Astrocyte (in vitro differentiated cells and primary cell): Measurements from ENCODE around the gene PGF. TPM values are rescaled to one million over a fixed set of nuclear protein-coding genes. Genes with fewer than 3 reads are reported as not detected.

ENCODE experiments used
- DNase-seq: peaks from one replicate; pipeline ENCODE4 v3.0.0-alpha.2; 2010; ENCODE audit warnings: low read depth
- FAIRE-seq: peaks from 2 replicates; lab custom pipeline; 2011; peaks lifted over from hg19 to GRCh38; lab: Jason Lieb, UNC
- H2AFZ ChIP-seq: 2 replicates; pipeline ENCODE4 v1.6.0; 2012; ENCODE audit warnings: low read depth, low read length, inconsistent platforms
- H3K27ac ChIP-seq: 2 replicates; pipeline ENCODE4 v1.5.1; 2011; ENCODE audit warnings: low read depth, low read length, inconsistent platforms
- H3K27me3 ChIP-seq: 2 replicates; pipeline ENCODE4 v1.6.0; 2011; ENCODE audit warnings: low read length, inconsistent platforms; ENCODE audit not compliant: insufficient read depth
- H3K36me3 ChIP-seq: 2 replicates; pipeline ENCODE4 v1.5.1; 2011; ENCODE audit warnings: low read length, inconsistent platforms; ENCODE audit not compliant: insufficient read depth
- H3K4me1 ChIP-seq: 2 replicates; pipeline ENCODE4 v1.5.1; 2011; ENCODE audit warnings: low read length, inconsistent platforms; ENCODE audit not compliant: insufficient read depth
- H3K4me2 ChIP-seq: 2 replicates; pipeline ENCODE4 v1.6.0; 2012; ENCODE audit warnings: low read length, inconsistent platforms
- H3K4me3 ChIP-seq: 2 replicates; pipeline ENCODE4 v1.5.1; 2011; ENCODE audit warnings: low read depth, mild to moderate bottlenecking, low read length, inconsistent platforms; ENCODE audit not compliant: insufficient read depth
- H3K79me2 ChIP-seq: 2 replicates; pipeline ENCODE4 v1.6.0; 2012; ENCODE audit warnings: mild to moderate bottlenecking, low read length, inconsistent platforms; ENCODE audit not compliant: insufficient read depth
- H3K9ac ChIP-seq: 2 replicates; pipeline ENCODE4 v1.6.0; 2012; ENCODE audit warnings: mild to moderate bottlenecking, low read length, inconsistent platforms
- H3K9me3 ChIP-seq: 2 replicates; pipeline ENCODE4 v1.5.1; 2012; ENCODE audit warnings: low read depth, mild to moderate bottlenecking, low read length, inconsistent platforms; ENCODE audit not compliant: insufficient read depth
- H4K20me1 ChIP-seq: 2 replicates; pipeline ENCODE4 v1.6.0; 2012; ENCODE audit warnings: low read length, inconsistent platforms; ENCODE audit not compliant: insufficient read depth
- H3K27ac Mint-ChIP-seq: one replicate; pipeline ENCODE4 v1.8.0; 2021; ENCODE audit warnings: mild to moderate bottlenecking, mixed read lengths; ENCODE audit not compliant: unreplicated experiment
- H3K27me3 Mint-ChIP-seq: one replicate; pipeline ENCODE4 v1.8.0; 2021; ENCODE audit warnings: low read depth, mixed read lengths; ENCODE audit not compliant: unreplicated experiment
- H3K36me3 Mint-ChIP-seq: one replicate; pipeline ENCODE4 v1.8.0; 2021; ENCODE audit warnings: low read depth, mixed read lengths; ENCODE audit not compliant: unreplicated experiment
- H3K4me1 Mint-ChIP-seq: one replicate; pipeline ENCODE4 v1.8.0; 2021; ENCODE audit warnings: low read depth, mixed read lengths; ENCODE audit not compliant: unreplicated experiment
- H3K4me3 Mint-ChIP-seq: one replicate; pipeline ENCODE4 v1.8.0; 2021; ENCODE audit warnings: mild to moderate bottlenecking, moderate library complexity, mixed read lengths; ENCODE audit not compliant: unreplicated experiment
- H3K9me3 Mint-ChIP-seq: one replicate; pipeline ENCODE4 v1.8.0; 2021; ENCODE audit warnings: mild to moderate bottlenecking, mixed read lengths; ENCODE audit not compliant: unreplicated experiment
- CTCF ChIP-seq: IDR thresholded peaks from 2 replicates; pipeline ENCODE4 v1.5.1; 2011; ENCODE audit warnings: low read depth, mild to moderate bottlenecking, inconsistent platforms, low read length, moderate library complexity; ENCODE audit not compliant: insufficient read depth
- EZH2 ChIP-seq: IDR thresholded peaks from 2 replicates; pipeline ENCODE4 v1.6.1; 2012; ENCODE audit warnings: mild to moderate bottlenecking, low read length, inconsistent platforms; ENCODE audit not compliant: insufficient read depth
- total RNA-seq: library from RNA; stranded (reverse); gene quantifications from 2 replicates; pipeline ENCODE4 v1.2.1, GENCODE V29; 2021

PGF gene
- total RNA-seq, 1 donor from 2014 or later: 3.5 TPM

- no peaks in the 10 kb centered on the region for H3K9me3 ChIP-seq
- no peak overlapping the region for H3K4me3 ChIP-seq
- peaks cover 5% of the 10 kb centered on the region for H3K4me1 Mint-ChIP-seq
- no peaks in the 10 kb centered on the region for H4K20me1 ChIP-seq
- peaks cover 9% of the 10 kb centered on the region for H3K27me3 Mint-ChIP-seq
- no peaks in the 10 kb centered on the region for H3K36me3 Mint-ChIP-seq
- no peaks in the 10 kb centered on the region for H3K36me3 ChIP-seq
- DNase-seq (no peak), FAIRE-seq (no peak)
- no peaks in the 10 kb centered on the region for H3K9me3 Mint-ChIP-seq
- H3K27me3 ChIP-seq: no peaks in the 10 kb centered on the region
- no peak overlapping the region for H3K27ac Mint-ChIP-seq
- TF ChIP-seq EZH2 (no peak), CTCF (no peak)
- no peak overlapping the region for H2AFZ ChIP-seq
- H3K9ac ChIP-seq: no peak overlapping the region
- peaks cover 8% of the 10 kb centered on the region for H3K4me1 ChIP-seq
- H3K79me2 ChIP-seq: no peaks in the 10 kb centered on the region
- H3K4me2 ChIP-seq: no peak overlapping the region
- no peak overlapping the region for H3K4me3 Mint-ChIP-seq
- no peak overlapping the region for H3K27ac ChIP-seq
These were observed 37.0 kb downstream of the PGF start for GRCh38 chr14:74918380-74918779.

GRCh38 chr14:74917646-74918081, 37.7 kb downstream of the PGF start:
- H3K9me3 Mint-ChIP-seq: no peaks in the 10 kb centered on the region

More at GRCh38 chr14:74917646-74918081, 37.7 kb downstream of the PGF start:
- H3K36me3 ChIP-seq: no peaks in the 10 kb centered on the region
- H3K4me3 Mint-ChIP-seq: no peak overlapping the region
- H3K36me3 Mint-ChIP-seq: no peaks in the 10 kb centered on the region
- FAIRE-seq: no peak
- no peak overlapping the region for H3K27ac ChIP-seq
- H3K27ac Mint-ChIP-seq: no peak overlapping the region
- peaks cover 5% of the 10 kb centered on the region for H3K4me1 Mint-ChIP-seq
- peak; percentile 6 for DNase-seq
- TF ChIP-seq EZH2: no peak
- no peak for TF ChIP-seq CTCF
- H3K27me3 Mint-ChIP-seq: peaks cover 9% of the 10 kb centered on the region
- no peak overlapping the region for H3K4me2 ChIP-seq
- no peaks in the 10 kb centered on the region for H4K20me1 ChIP-seq
- H3K27me3 ChIP-seq: no peaks in the 10 kb centered on the region
- peaks cover 8% of the 10 kb centered on the region for H3K4me1 ChIP-seq
- H3K4me3 ChIP-seq: no peak overlapping the region
- no peaks in the 10 kb centered on the region for H3K79me2 ChIP-seq
- H3K9me3 ChIP-seq: no peaks in the 10 kb centered on the region
- no peak overlapping the region for H2AFZ ChIP-seq
- no peak overlapping the region for H3K9ac ChIP-seq
